MM.1S (cell line): ENCODE data around the gene PASK.
A peak's percentile ranks its signal among the peaks of the same experiment; 100 is the strongest.

Experiments
- DNase-seq: peaks from one replicate; pipeline ENCODE4 v3.0.0-alpha.2; 2015
- H2AFZ ChIP-seq: fragments of 300-600 bp; sonication (generic); 2 replicates; pipeline ENCODE4 v1.6.0; 2016; ENCODE audit warnings: antibody characterized with exemption, low read length
- H3F3A ChIP-seq: fragments of 300-600 bp; sonication (generic); 2 replicates; pipeline ENCODE4 v1.6.1; 2016; ENCODE audit warnings: mild to moderate bottlenecking, antibody characterized with exemption, low read length, moderate library complexity, mixed read lengths; ENCODE audit not compliant: insufficient read depth
- H3K27ac ChIP-seq: fragments of 300-600 bp; sonication (generic); 2 replicates; pipeline ENCODE4 v1.5.1; 2016; ENCODE audit warnings: mild to moderate bottlenecking, low read length
- H3K27me3 ChIP-seq: fragments of 300-600 bp; sonication (generic); replicated peaks from 2 replicates; pipeline ENCODE4 v1.6.0; 2016; ENCODE audit warnings: low read length; ENCODE audit not compliant: insufficient read depth
- H3K36me3 ChIP-seq: fragments of 300-600 bp; sonication (generic); replicated peaks from 2 replicates; pipeline ENCODE4 v1.6.1; 2016; ENCODE audit warnings: mild to moderate bottlenecking, low read length, mixed read lengths; ENCODE audit not compliant: insufficient read depth
- H3K4me1 ChIP-seq: fragments of 300-600 bp; sonication (generic); 2 replicates; pipeline ENCODE4 v1.6.1; 2016; ENCODE audit warnings: low read length, mixed read lengths
- H3K4me2 ChIP-seq: fragments of 300-600 bp; sonication (generic); 2 replicates; pipeline ENCODE4 v1.6.0; 2016; ENCODE audit warnings: low read depth, low read length
- H3K4me3 ChIP-seq: fragments of 300-600 bp; sonication (generic); 2 replicates; pipeline ENCODE4 v1.5.1; 2016; ENCODE audit warnings: low read length, mixed read lengths
- H3K79me2 ChIP-seq: fragments of 300-600 bp; sonication (generic); 2 replicates; pipeline ENCODE4 v1.6.1; 2016; ENCODE audit warnings: mixed run types, low read length, mixed read lengths
- H3K9ac ChIP-seq: fragments of 300-600 bp; sonication (generic); 2 replicates; pipeline ENCODE4 v1.6.1; 2016; ENCODE audit warnings: low read length, mixed read lengths
- H3K9me2 ChIP-seq: fragments of 300-600 bp; sonication (generic); replicated peaks from 2 replicates; pipeline ENCODE4 v1.6.1; 2016; ENCODE audit warnings: mild to moderate bottlenecking, low read length, mixed read lengths; ENCODE audit not compliant: insufficient read depth
- H3K9me3 ChIP-seq: fragments of 300-600 bp; sonication (generic); replicated peaks from 2 replicates; pipeline ENCODE4 v1.6.1; 2016; ENCODE audit warnings: mild to moderate bottlenecking, low read length, mixed read lengths; ENCODE audit not compliant: insufficient read depth
- H4K20me1 ChIP-seq: fragments of 300-600 bp; sonication (generic); 2 replicates; pipeline ENCODE4 v1.6.1; 2016; ENCODE audit warnings: mild to moderate bottlenecking, low read length, moderate library complexity, mixed read lengths; ENCODE audit not compliant: insufficient read depth
- CTCF ChIP-seq: fragments of 300-600 bp; sonication (generic); IDR thresholded peaks from 2 replicates; pipeline ENCODE4 v1.5.1; 2016; ENCODE audit warnings: antibody characterized with exemption, low read length, mixed read lengths
- EZH2 ChIP-seq: fragments of 300-600 bp; sonication (generic); optimal IDR thresholded peaks from 2 replicates; pipeline ENCODE3; 2017; ENCODE audit warnings: low read depth, mild to moderate bottlenecking, antibody characterized with exemption, low read length, mixed read lengths
- EZH2phosphoT487 ChIP-seq: fragments of 300-600 bp; sonication (generic); IDR thresholded peaks from 2 replicates; pipeline ENCODE4 v1.6.1; 2018; ENCODE audit warnings: antibody characterized with exemption, low read length

The PASK gene

GRCh38 chr2:241063587-241063986, 85.7 kb downstream of the PASK start:
- no peak overlapping the region for H3K27ac ChIP-seq
- H3K79me2 ChIP-seq: no peaks in the 10 kb centered on the region
- H3K4me3 ChIP-seq: peak overlapping the region; percentile 44
- no peaks in the 10 kb centered on the region for H3K9me3 ChIP-seq
- TF ChIP-seq CTCF (no peak), EZH2phosphoT487 (no peak), EZH2 (no peak)
- no peaks in the 10 kb centered on the region for H4K20me1 ChIP-seq
- H3K4me2 ChIP-seq: peak overlapping the region; percentile 68
- H3K9me2 ChIP-seq: no peaks in the 10 kb centered on the region
- H3F3A ChIP-seq: no peaks in the 10 kb centered on the region
- no peaks in the 10 kb centered on the region; the same call in 1 of the 2 replicates for H3K27me3 ChIP-seq
- DNase-seq: peak; percentile 8
- H3K4me1 ChIP-seq: peaks cover 2% of the 10 kb centered on the region; the same call in 1 of the 2 replicates
- H3K9ac ChIP-seq: no peak overlapping the region
- no peaks in the 10 kb centered on the region for H3K36me3 ChIP-seq
- peak overlapping the region; percentile 84; the same call in 1 of the 2 replicates for H2AFZ ChIP-seq

- no peaks in the 10 kb centered on the region for H3F3A ChIP-seq
- no peak for DNase-seq
- TF ChIP-seq CTCF (no peak), EZH2phosphoT487 (no peak), EZH2 (no peak)
- H3K36me3 ChIP-seq: no peaks in the 10 kb centered on the region
- no peaks in the 10 kb centered on the region for H3K79me2 ChIP-seq
- no peak overlapping the region for H2AFZ ChIP-seq
- peaks cover 2% of the 10 kb centered on the region; the same call in 1 of the 2 replicates for H3K4me1 ChIP-seq
- no peaks in the 10 kb centered on the region for H3K9me3 ChIP-seq
- H3K27ac ChIP-seq: no peak overlapping the region
- no peaks in the 10 kb centered on the region; the same call in 1 of the 2 replicates for H3K27me3 ChIP-seq
- no peak overlapping the region for H3K9ac ChIP-seq
- H3K4me3 ChIP-seq: no peak overlapping the region
- H3K9me2 ChIP-seq: no peaks in the 10 kb centered on the region
- H4K20me1 ChIP-seq: no peaks in the 10 kb centered on the region
- no peak overlapping the region for H3K4me2 ChIP-seq
These were observed 86.2 kb downstream of the PASK start for GRCh38 chr2:241063093-241063551.

DNA sequence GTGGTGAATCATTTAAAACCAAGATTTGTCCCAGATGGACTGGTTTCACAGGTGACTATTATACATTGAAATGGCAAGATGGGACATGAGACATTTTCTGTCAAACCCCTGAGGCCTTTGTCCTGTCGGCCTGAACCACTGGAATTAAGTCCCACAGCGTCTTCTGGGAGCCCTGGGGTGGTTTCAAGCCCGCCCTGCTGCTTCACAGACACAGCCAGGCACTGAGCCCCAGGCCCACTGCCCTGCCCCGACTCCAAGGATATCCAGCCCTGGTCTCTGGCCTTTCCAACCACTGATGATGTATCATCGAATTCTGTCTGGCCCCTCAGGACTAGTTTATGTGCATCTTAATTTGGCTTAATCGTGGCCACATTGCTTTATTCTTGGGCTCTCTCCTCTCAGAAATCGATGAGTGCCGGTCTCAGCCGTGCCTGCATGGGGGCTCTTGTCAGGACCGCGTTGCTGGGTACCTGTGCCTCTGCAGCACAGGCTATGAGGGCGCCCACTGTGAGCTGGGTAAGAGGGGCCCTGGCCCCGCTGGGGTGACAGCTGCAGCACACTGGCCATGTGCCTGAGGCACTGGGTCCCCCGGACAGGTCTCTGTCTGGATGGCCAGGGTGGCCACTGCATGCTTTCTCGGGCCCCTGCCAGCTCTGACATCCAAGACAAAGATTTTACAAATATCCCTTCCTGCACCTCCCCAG, 86.7 kb downstream of the PASK start:
- H3K36me3 ChIP-seq: no peaks in the 10 kb centered on the region
- H3K9ac ChIP-seq: no peak overlapping the region
- H3K4me1 ChIP-seq: peaks cover 2% of the 10 kb centered on the region; the same call in 1 of the 2 replicates
- no peak overlapping the region for H3K27ac ChIP-seq
- no peak for DNase-seq
- no peaks in the 10 kb centered on the region for H3K9me2 ChIP-seq
- no peak overlapping the region for H2AFZ ChIP-seq
- H3K9me3 ChIP-seq: no peaks in the 10 kb centered on the region
- H3K27me3 ChIP-seq: no peaks in the 10 kb centered on the region; the same call in 1 of the 2 replicates
- no peaks in the 10 kb centered on the region for H4K20me1 ChIP-seq
- H3K79me2 ChIP-seq: no peaks in the 10 kb centered on the region
- TF ChIP-seq EZH2 (no peak), CTCF (no peak), EZH2phosphoT487 (no peak)
- no peak overlapping the region for H3K4me2 ChIP-seq
- no peaks in the 10 kb centered on the region for H3F3A ChIP-seq
- H3K4me3 ChIP-seq: no peak overlapping the region
